Measurements from ENCODE around the gene SNAP91. TPM values are rescaled to one million over a fixed set of nuclear protein-coding genes. Genes with fewer than 3 reads are reported as not detected.

Gene SNAP91
- polyA plus RNA-seq, 1 donor from 2014 or later, result 88.6 TPM

GRCh38 chr6:83546636-83547035 lies 162.3 kb downstream of the SNAP91 start:
- Histone ChIP-seq H3K9ac (ENCODE audit: low read length) (no peak overlapping the region), H4K20me1 (ENCODE audit: insufficient read depth) (no peaks in the 10 kb centered on the region), H3F3A (ENCODE audit: insufficient read depth, low read length, poor library complexity, severe bottlenecking) (no peaks in the 10 kb centered on the region), H3K9me2 (ENCODE audit: insufficient read depth, low read length) (no peaks in the 10 kb centered on the region), H3K4me3 (ENCODE audit: low read length) (no peak overlapping the region), H3K27me3 (ENCODE audit: insufficient read depth, low read depth, low read length) (no peaks in the 10 kb centered on the region), H3K4me2 (ENCODE audit: low read length) (no peak overlapping the region), H3K27ac (ENCODE audit: low read length) (no peak overlapping the region), H2AFZ (ENCODE audit: low read depth, low read length) (no peak overlapping the region), H3K36me3 (ENCODE audit: insufficient read depth, low read length) (no peaks in the 10 kb centered on the region), H3K9me3 (ENCODE audit: low read length) (no peaks in the 10 kb centered on the region), H3K79me2 (replicated peaks; ENCODE audit: insufficient read depth, low read length) (no peaks in the 10 kb centered on the region)
- no peak for TF ChIP-seq EP300 (conservative IDR thresholded peaks at IDR 0.05; ENCODE audit: poor library complexity, severe bottlenecking)
- TF ChIP-seq SMC3 (conservative IDR thresholded peaks at IDR 0.05; ENCODE audit: poor library complexity), result no peak
- no peak for TF ChIP-seq MXI1 (conservative IDR thresholded peaks at IDR 0.05; ENCODE audit: poor library complexity, severe bottlenecking)
- no peak for TF ChIP-seq CTCF (IDR thresholded peaks at IDR 0.05; ENCODE audit: poor library complexity, severe bottlenecking)
- TF ChIP-seq TAF1 (IDR thresholded peaks at IDR 0.05; ENCODE audit: low read depth), result no peak
- no peak for TF ChIP-seq RAD21 (conservative IDR thresholded peaks at IDR 0.05)
- TF ChIP-seq POLR2AphosphoS5 (IDR thresholded peaks at IDR 0.05), result no peak
- TF ChIP-seq REST (IDR thresholded peaks at IDR 0.05; ENCODE audit: borderline replicate concordance), result no peak

GRCh38 chr6:83539678-83540077 lies 169.2 kb downstream of the SNAP91 start:
- Histone ChIP-seq H3K36me3 (ENCODE audit: insufficient read depth, low read length) (no peaks in the 10 kb centered on the region), H4K20me1 (ENCODE audit: insufficient read depth) (no peaks in the 10 kb centered on the region), H2AFZ (ENCODE audit: low read depth, low read length) (no peak overlapping the region), H3K4me2 (ENCODE audit: low read length) (no peak overlapping the region), H3K9ac (ENCODE audit: low read length) (no peak overlapping the region), H3K27ac (ENCODE audit: low read length) (no peak overlapping the region), H3K4me3 (ENCODE audit: low read length) (no peak overlapping the region), H3F3A (ENCODE audit: insufficient read depth, low read length, poor library complexity, severe bottlenecking) (no peaks in the 10 kb centered on the region), H3K79me2 (replicated peaks; ENCODE audit: insufficient read depth, low read length) (no peaks in the 10 kb centered on the region), H3K27me3 (ENCODE audit: insufficient read depth, low read depth, low read length) (no peaks in the 10 kb centered on the region), H3K9me3 (ENCODE audit: low read length) (no peaks in the 10 kb centered on the region), H3K9me2 (ENCODE audit: insufficient read depth, low read length) (no peaks in the 10 kb centered on the region)
- TF ChIP-seq POLR2AphosphoS5 (IDR thresholded peaks at IDR 0.05), result no peak
- TF ChIP-seq RAD21 (conservative IDR thresholded peaks at IDR 0.05), result no peak
- TF ChIP-seq EZH2 (IDR thresholded peaks at IDR 0.05; ENCODE audit: borderline replicate concordance, insufficient read depth, low read length, poor library complexity, severe bottlenecking), result no peak
- TF ChIP-seq TAF1 (IDR thresholded peaks at IDR 0.05; ENCODE audit: low read depth), result no peak
- TF ChIP-seq REST (IDR thresholded peaks at IDR 0.05; ENCODE audit: borderline replicate concordance), result no peak
- no peak for TF ChIP-seq MXI1 (conservative IDR thresholded peaks at IDR 0.05; ENCODE audit: poor library complexity, severe bottlenecking)
